PC-9 (cell line): Measurements from ENCODE around the gene ABCB8. TPM values are rescaled to one million over a fixed set of nuclear protein-coding genes. Genes with fewer than 3 reads are reported as not detected.

ENCODE experiments used
- BruUV-seq: library from RNA; stranded (reverse); fragments of 400-500 nt; replicated peaks from 2 replicates; lab custom pipeline; 2021; lab: Mats Ljungman, UMichigan
- CTCF ChIA-PET: fragments of 300-600 bp; sonication (Branson Sonifier 250); formaldehyde crosslinking; loops from one replicate; lab custom pipeline; 2022; ENCODE audit warnings: antibody characterized with exemption; lab: Charles Lee
- POLR2A ChIA-PET: fragments of 300-600 bp; sonication (Branson Sonifier 250); formaldehyde crosslinking; loops from one replicate; lab custom pipeline; 2022; ENCODE audit warnings: antibody characterized with exemption; ENCODE audit not compliant: unreplicated experiment; lab: Charles Lee
- DNase-seq, 2 experiments: peaks; one replicate each; pipeline versions ENCODE4 v3.0.0 to v3.0.0-alpha.2; 2015 to 2022; ENCODE audit warnings: mixed read lengths in 1 of 2
- H2AFZ ChIP-seq: fragments of 200-600 bp; sonication (generic); 2 replicates; pipeline ENCODE4 v1.8.1; 2017; ENCODE audit warnings: antibody characterized with exemption
- H3F3A ChIP-seq: fragments of 200-600 bp; sonication (generic); 2 replicates; pipeline ENCODE4 v1.8.1; 2017; ENCODE audit warnings: antibody characterized with exemption, mild to moderate bottlenecking, low read depth; ENCODE audit not compliant: insufficient read depth
- H3K27ac ChIP-seq: fragments of 200-600 bp; sonication (generic); 2 replicates; pipeline ENCODE4 v1.6.1; 2016; ENCODE audit warnings: mixed run types
- H3K27me3 ChIP-seq: fragments of 200-600 bp; sonication (generic); 2 replicates; pipeline ENCODE4 v1.6.1; 2016; ENCODE audit warnings: low read depth, mixed run types; ENCODE audit not compliant: insufficient read depth
- H3K36me3 ChIP-seq: fragments of 200-600 bp; sonication (generic); 2 replicates; pipeline ENCODE4 v1.6.1; 2016; ENCODE audit warnings: low read depth, mixed run types
- H3K4me1 ChIP-seq: fragments of 200-600 bp; sonication (generic); replicated peaks from 2 replicates; pipeline ENCODE4 v1.6.1; 2016; ENCODE audit warnings: mixed run types; ENCODE audit not compliant: insufficient read depth
- H3K4me2 ChIP-seq: fragments of 200-600 bp; sonication (generic); 2 replicates; pipeline ENCODE4 v1.6.1; 2017; ENCODE audit warnings: mixed run types
- H3K4me3 ChIP-seq: fragments of 200-600 bp; sonication (generic); 2 replicates; pipeline ENCODE4 v1.6.1; 2016; ENCODE audit warnings: mixed run types
- H3K79me2 ChIP-seq: fragments of 200-600 bp; sonication (generic); 2 replicates; pipeline ENCODE4 v1.6.1; 2017; ENCODE audit warnings: low read depth, mixed run types
- H3K9me2 ChIP-seq: fragments of 200-600 bp; sonication (generic); 2 replicates; pipeline ENCODE4 v1.8.1; 2017; ENCODE audit warnings: mild to moderate bottlenecking; ENCODE audit not compliant: insufficient read depth
- H3K9me3 ChIP-seq: fragments of 200-600 bp; sonication (generic); 2 replicates; pipeline ENCODE4 v1.8.1; 2016; ENCODE audit warnings: low read depth; ENCODE audit not compliant: insufficient read depth
- H4K20me1 ChIP-seq: fragments of 200-600 bp; sonication (generic); 2 replicates; pipeline ENCODE4 v1.8.1; 2017; ENCODE audit not compliant: insufficient read depth
- CTCF ChIP-seq: fragments of 200-600 bp; sonication (generic); conservative IDR thresholded peaks from 2 replicates; pipeline ENCODE4 v1.6.1; 2017; ENCODE audit warnings: mixed run types, antibody characterized with exemption, mild to moderate bottlenecking, moderate library complexity
- EZH2 ChIP-seq: fragments of 200-600 bp; sonication (generic); IDR thresholded peaks from 2 replicates; pipeline ENCODE4 v1.8.0; 2017; ENCODE audit warnings: antibody characterized with exemption, low read depth
- intact Hi-C: fragments of 100-400 bp; cut with micrococcal nuclease; formaldehyde crosslinking; loops from one replicate; pipeline ENCODE4 v1.10.0; 2022; ENCODE audit not compliant: unreplicated experiment
- total RNA-seq: library from RNA; stranded (reverse); gene quantifications from 2 replicates; pipeline ENCODE4 v1.2.3, GENCODE V29; 2021

ABCB8 gene
- total RNA-seq, 1 experiment from 2014 or later, result 61.9 TPM

- H3K27me3 ChIP-seq, result peaks cover 11% of the 10 kb centered on the region; the same call in 1 of the 2 replicates
- BruUV-seq, result no TSS peak
- H3K27ac ChIP-seq, result no peak overlapping the region
- H3K4me3 ChIP-seq, result no peak overlapping the region
- POLR2A ChIA-PET, result interaction anchor here (0.7 kb wide), 1 partner anchor 108 kb away, joined by 5 read pairs; no protein-coding TSS in a partner anchor
- H3K4me2 ChIP-seq, result no peak overlapping the region
- intact Hi-C loops, result no loop called here
- H3K4me1 ChIP-seq, result no peaks in the 10 kb centered on the region
- no peaks in the 10 kb centered on the region for H4K20me1 ChIP-seq
- CTCF ChIA-PET, result no interaction called here
- DNase-seq, result no peak
- peaks cover 8% of the 10 kb centered on the region; the same call in 1 of the 2 replicates for H3F3A ChIP-seq
- H3K9me3 ChIP-seq, result no peaks in the 10 kb centered on the region
- H3K36me3 ChIP-seq, result no peaks in the 10 kb centered on the region
- TF ChIP-seq EZH2 (no peak), CTCF (no peak)
- no peaks in the 10 kb centered on the region for H3K79me2 ChIP-seq
- H3K9me2 ChIP-seq, result no peaks in the 10 kb centered on the region
- H2AFZ ChIP-seq, result no peak overlapping the region
Measured at GRCh38 chr7:150997817-150998216, 30.4 kb upstream of the ABCB8 start.

- ChIA-PET CTCF (no interaction called here), POLR2A (no interaction called here)
- H3K4me3 ChIP-seq, result no peak overlapping the region
- H3K4me2 ChIP-seq, result no peak overlapping the region
- no peaks in the 10 kb centered on the region for H3K79me2 ChIP-seq
- TF ChIP-seq EZH2 (no peak), CTCF (no peak)
- H3K36me3 ChIP-seq, result no peaks in the 10 kb centered on the region
- H3F3A ChIP-seq, result peaks cover 13% of the 10 kb centered on the region
- peak in 1 of 2 experiments; percentile 1 for DNase-seq
- no peaks in the 10 kb centered on the region for H3K9me2 ChIP-seq
- H3K27ac ChIP-seq, result no peak overlapping the region
- intact Hi-C loops, result no loop called here
- no peak overlapping the region for H2AFZ ChIP-seq
- no peaks in the 10 kb centered on the region for H4K20me1 ChIP-seq
- H3K4me1 ChIP-seq, result peaks cover 3% of the 10 kb centered on the region
- H3K9me3 ChIP-seq, result no peaks in the 10 kb centered on the region
- BruUV-seq, result no TSS peak
- peaks cover 11% of the 10 kb centered on the region; the same call in 1 of the 2 replicates for H3K27me3 ChIP-seq
Measured at GRCh38 chr7:150998341-150998740, 29.9 kb upstream of the ABCB8 start.

GRCh38 chr7:150999001-150999400 is 29.2 kb upstream of the ABCB8 start:
- peaks cover 20% of the 10 kb centered on the region for H3F3A ChIP-seq
- ChIA-PET CTCF (no interaction called here), POLR2A (no interaction called here)
- no peak overlapping the region for H3K27ac ChIP-seq
- no peaks in the 10 kb centered on the region for H3K79me2 ChIP-seq
- intact Hi-C loops, result no loop called here
- H4K20me1 ChIP-seq, result no peaks in the 10 kb centered on the region
- no peaks in the 10 kb centered on the region for H3K9me2 ChIP-seq
- TF ChIP-seq CTCF, result no peak
- TF ChIP-seq EZH2, result no peak
- peaks cover 11% of the 10 kb centered on the region; the same call in 1 of the 2 replicates for H3K27me3 ChIP-seq
- no peak overlapping the region for H2AFZ ChIP-seq
- no peaks in the 10 kb centered on the region for H3K36me3 ChIP-seq
- no peaks in the 10 kb centered on the region for H3K9me3 ChIP-seq
- no peak overlapping the region for H3K4me2 ChIP-seq
- no peak overlapping the region for H3K4me3 ChIP-seq
- peaks cover 10% of the 10 kb centered on the region for H3K4me1 ChIP-seq
- peak in 1 of 2 experiments; percentile 31 for DNase-seq
- BruUV-seq, result no TSS peak
